NB4 (cell line): ENCODE results near the gene TSPAN16.

Experiments
- CTCF ChIP-seq: IDR thresholded peaks from one replicate; pipeline ENCODE4 v1.5.1; 2012; ENCODE audit warnings: low read depth, low read length
- POLR2A ChIP-seq: IDR thresholded peaks from 2 replicates; pipeline ENCODE4 v1.6.1; 2011; ENCODE audit warnings: mild to moderate bottlenecking; ENCODE audit not compliant: insufficient read length; ENCODE audit errors: extremely low read depth

GRCh38 chr19:11324079-11324661, 28.2 kb downstream of the TSPAN16 start:
- TF ChIP-seq CTCF (no peak), POLR2A (no peak)
